Heart right ventricle (tissue), 16 donors: ENCODE data around the gene FAM120B. TPM values are rescaled to one million over a fixed set of nuclear protein-coding genes. Genes with fewer than 3 reads are reported as not detected.

Experiments used
- ATAC-seq, 8 donors: fragments of 200-7000 bp; cut with Tn5 transposase; one replicate each; pipeline ENCODE4 v1.9.1; 2020; ENCODE audit warnings: mild to moderate bottlenecking in 8 of 8, moderate library complexity in 8 of 8, moderate number of reproducible peaks in 1 of 8
- DNase-seq, 2 donors: peaks; one replicate each; pipeline ENCODE4 v3.0.0-alpha.2; 2020
- H3K27ac ChIP-seq, 10 donors: fragments of 200-600 bp; sonication (generic) in 2 of 10; one replicate each; pipeline versions ENCODE4 v1.5.0 to v1.8.0; 2020 to 2022; ENCODE audit warnings: mild to moderate bottlenecking in 3 of 10
- H3K27me3 ChIP-seq, 7 donors: fragments of 200-600 bp; one replicate each; pipeline ENCODE4 v1.8.0; 2021 to 2022; ENCODE audit warnings: mild to moderate bottlenecking in 2 of 7
- H3K36me3 ChIP-seq, 9 donors: fragments of 200-600 bp; sonication (generic) in 1 of 9; one replicate each; pipeline versions ENCODE4 v1.5.0 to v1.8.0; 2020 to 2022; ENCODE audit warnings: mild to moderate bottlenecking in 2 of 9
- H3K4me1 ChIP-seq, 9 donors: fragments of 200-600 bp; sonication (generic) in 1 of 9; one replicate each; pipeline versions ENCODE4 v1.5.0 to v1.8.0; 2020 to 2022; ENCODE audit warnings: mild to moderate bottlenecking in 4 of 9
- H3K4me3 ChIP-seq, 10 donors: fragments of 200-600 bp; sonication (generic) in 2 of 10; one replicate each; pipeline versions ENCODE4 v1.5.0 to v1.8.0; 2020 to 2022; ENCODE audit warnings: mild to moderate bottlenecking in 7 of 10, moderate library complexity in 2 of 10
- H3K9me3 ChIP-seq, 11 donors: fragments of 200-600 bp in 10 of 11; sonication (generic) in 2 of 11; one replicate each; pipeline versions ENCODE4 v1.5.0 to v1.8.0; 2013 to 2022; ENCODE audit warnings: mild to moderate bottlenecking in 2 of 11, control low read depth in 1 of 11, moderate library complexity in 1 of 11
- CTCF ChIP-seq, 9 donors: fragments of 200-600 bp; sonication (generic) in 2 of 9; IDR thresholded peaks; one replicate each; pipeline versions ENCODE4 v1.5.0 to v1.8.0; 2021 to 2022; ENCODE audit warnings: antibody characterized with exemption in 9 of 9, mild to moderate bottlenecking in 5 of 9, moderate library complexity in 1 of 9
- WGBS, 2 donors: extraction: QIAGEN DNeasy Blood & Tissue Kit; methylation state at CpG; one replicate each; pipeline ENCODE4 v1.1.7; 2013; ENCODE audit warnings: inconsistent platforms in 1 of 2; 5-methylcytosine and 5-hydroxymethylcytosine counted together
- intact Hi-C, 10 donors: fragments of 100-400 bp; cut with DNase I; formaldehyde crosslinking; loops; one replicate each; pipeline versions ENCODE4 v1.11.1 to v1.14.2; 2022
- polyA plus RNA-seq, 2 donors: library from polyadenylated mRNA; stranded (reverse); fragments of 200-250 nt; gene quantifications; one replicate each; pipeline ENCODE4 v1.2.3, GENCODE V29; 2013
- total RNA-seq, 10 donors: library from RNA; stranded (reverse); fragmentation: NEBNext Ultra II Directional in 3 of 10; extraction: Animal tissue kit (Norgen Biotek cat#: 25700) in 3 of 10; gene quantifications; one replicate each; pipeline versions ENCODE4 v1.2.1 to v1.2.4, GENCODE V29; 2021 to 2023
- donor health status: Arrhythmogenic right ventricular cardiomyopathy.
- donor health status: ischemic (EF 13 %, LVEDD 7.1; RV severe dilation, severe dysfunction).
- donor health status: healthy with polysubstance abuse.
- donor health status: DM: no; HTN: yes; CAD: no.
- donor health status: DM: no; HTN: no; CAD: no.
- donor health status: ischemic (EF 25% LVEDD 6.9; RV normal size, moderate dysfunction).
- donor health status: ischemic (EF 25% LVEDD 5.7; RV mildly dilated, moderate dysfunction).
- donor health status: healthy.
- donor health status: DM: yes; HTN: yes; CAD: no.
- donor health status: Ischemic cardiomyopathy.
- donor health status: ischemic (EF 35%, LVEDD 5.7; RV mildly dilated, moderate dysfunction).
- donor health status: nonischemic (EF 11% LVEDD 7.7; RV severe dilation, severe dysfunction).
- donor health status: DM: yes; HTN: yes; CAD: no.
- donor health status: PGD.
- donor health status: ischemic (EF 29% LVEDD 5.4; RV normal size, mild dysfunction).
- donor health status: nonischemic (EF 23%, LVEDD 6.1; RV moderate dilation, normal function).

Gene FAM120B
- total and polyA plus RNA-seq, 12 donors, result 7.7 to 31.0 (median 23.9) TPM

GRCh38 chr6:170441316-170441715, 134.8 kb downstream of the FAM120B start:
- Histone ChIP-seq H3K27ac (no peak overlapping the region), H3K36me3 (no peaks in the 10 kb centered on the region), H3K9me3 (peaks cover 0 to 10% (median 2%) of the 10 kb centered on the region in 11 donors), H3K4me3 (no peak overlapping the region), H3K27me3 (peaks cover 0 to 3% (median 0%) of the 10 kb centered on the region in 7 donors), H3K4me1 (peaks cover 4 to 19% (median 7%) of the 10 kb centered on the region in 9 donors)
- TF ChIP-seq CTCF (IDR thresholded peaks at IDR 0.05), result no peak
- ATAC-seq (no peak), DNase-seq (no peak)
- 89 to 91% methylated on average over 3 of the region's 3 CpGs for WGBS, 2 donors
- intact Hi-C loops, result no loop called here

GRCh38 chr6:170442596-170442995, 136.0 kb downstream of the FAM120B start:
- H3K9me3 ChIP-seq, result no peaks in the 10 kb centered on the region
- no peak overlapping the region for H3K4me3 ChIP-seq
- DNase-seq (no peak), ATAC-seq (no peak)
- no peaks in the 10 kb centered on the region for H3K27me3 ChIP-seq
- 95 to 97% methylated on average over 8 of the region's 8 CpGs for WGBS, 2 donors
- H3K27ac ChIP-seq, result no peak overlapping the region
- H3K36me3 ChIP-seq, result no peaks in the 10 kb centered on the region
- TF ChIP-seq CTCF (IDR thresholded peaks at IDR 0.05), result no peak
- peaks cover 4 to 19% (median 7%) of the 10 kb centered on the region in 9 donors for H3K4me1 ChIP-seq
- intact Hi-C loops, result no loop called here

GRCh38 chr6:170443151-170443662, 136.6 kb downstream of the FAM120B start:
- Histone ChIP-seq H3K27me3 (no peaks in the 10 kb centered on the region), H3K4me3 (no peak overlapping the region), H3K4me1 (peaks cover 0 to 16% (median 5%) of the 10 kb centered on the region in 9 donors), H3K27ac (no peak overlapping the region), H3K9me3 (no peaks in the 10 kb centered on the region), H3K36me3 (no peaks in the 10 kb centered on the region)
- intact Hi-C loops, result no loop called here
- TF ChIP-seq CTCF (IDR thresholded peaks at IDR 0.05), result no peak
- 90% methylated on average over 8 of the region's 8 CpGs for WGBS, 2 donors
- DNase-seq (peak in 1 of 2 donors; percentile 2), ATAC-seq (no peak)

GRCh38 chr6:170444056-170444591, 137.6 kb downstream of the FAM120B start:
- H3K27me3 ChIP-seq, result no peaks in the 10 kb centered on the region
- H3K27ac ChIP-seq, result no peak overlapping the region
- no peak for TF ChIP-seq CTCF (IDR thresholded peaks at IDR 0.05)
- H3K36me3 ChIP-seq, result no peaks in the 10 kb centered on the region
- peaks cover 0 to 10% (median 5%) of the 10 kb centered on the region in 9 donors for H3K4me1 ChIP-seq
- WGBS, 2 donors, result 86 to 93% methylated on average over 18 of the region's 18 CpGs
- no peaks in the 10 kb centered on the region for H3K9me3 ChIP-seq
- intact Hi-C loops, result no loop called here
- no peak for ATAC-seq
- H3K4me3 ChIP-seq, result no peak overlapping the region
- no peak for DNase-seq
